Large intestine (tissue), 3 donors: Measurements from ENCODE around the gene TRIM63. TPM values are rescaled to one million over a fixed set of nuclear protein-coding genes. Genes with fewer than 3 reads are reported as not detected.

Source experiments
- DNase-seq, 2 donors: peaks; one replicate each; pipeline versions ENCODE4 v3.0.0 to v3.0.0-alpha.2; 2013
- H3K27ac ChIP-seq: one replicate; pipeline ENCODE4 v1.5.1; 2013; ENCODE audit warnings: low read length
- H3K27me3 ChIP-seq: 2 replicates; pipeline ENCODE4 v1.6.1; 2013; ENCODE audit warnings: low read length; ENCODE audit not compliant: control insufficient read depth, insufficient read depth
- H3K36me3 ChIP-seq: 2 replicates; pipeline ENCODE4 v1.6.1; 2013; ENCODE audit warnings: low read length; ENCODE audit not compliant: control insufficient read depth, insufficient read depth
- H3K4me1 ChIP-seq: one replicate; pipeline ENCODE4 v1.6.1; 2013; ENCODE audit warnings: low read length; ENCODE audit not compliant: control insufficient read depth, insufficient read depth
- H3K4me3 ChIP-seq: one replicate; pipeline ENCODE4 v1.5.1; 2013; ENCODE audit warnings: low read length
- H3K9me3 ChIP-seq: one replicate; pipeline ENCODE4 v1.6.1; 2013; ENCODE audit warnings: mild to moderate bottlenecking, low read depth, low read length, moderate library complexity; ENCODE audit not compliant: control insufficient read depth
- WGBS: methylation state at CpG from one replicate; pipeline ENCODE4 v1.1.5; 2013; ENCODE audit warnings: low lambda C conversion rate; ENCODE audit not compliant: insufficient coverage; 5-methylcytosine and 5-hydroxymethylcytosine counted together
- polyA plus RNA-seq: library from polyadenylated mRNA; unstranded; fragments of 120-200 nt; gene quantifications from one replicate; pipeline ENCODE4 v1.2.1, GENCODE V29; 2013

The TRIM63 gene
- polyA plus RNA-seq, 1 donor: 6.4 TPM

DNA sequence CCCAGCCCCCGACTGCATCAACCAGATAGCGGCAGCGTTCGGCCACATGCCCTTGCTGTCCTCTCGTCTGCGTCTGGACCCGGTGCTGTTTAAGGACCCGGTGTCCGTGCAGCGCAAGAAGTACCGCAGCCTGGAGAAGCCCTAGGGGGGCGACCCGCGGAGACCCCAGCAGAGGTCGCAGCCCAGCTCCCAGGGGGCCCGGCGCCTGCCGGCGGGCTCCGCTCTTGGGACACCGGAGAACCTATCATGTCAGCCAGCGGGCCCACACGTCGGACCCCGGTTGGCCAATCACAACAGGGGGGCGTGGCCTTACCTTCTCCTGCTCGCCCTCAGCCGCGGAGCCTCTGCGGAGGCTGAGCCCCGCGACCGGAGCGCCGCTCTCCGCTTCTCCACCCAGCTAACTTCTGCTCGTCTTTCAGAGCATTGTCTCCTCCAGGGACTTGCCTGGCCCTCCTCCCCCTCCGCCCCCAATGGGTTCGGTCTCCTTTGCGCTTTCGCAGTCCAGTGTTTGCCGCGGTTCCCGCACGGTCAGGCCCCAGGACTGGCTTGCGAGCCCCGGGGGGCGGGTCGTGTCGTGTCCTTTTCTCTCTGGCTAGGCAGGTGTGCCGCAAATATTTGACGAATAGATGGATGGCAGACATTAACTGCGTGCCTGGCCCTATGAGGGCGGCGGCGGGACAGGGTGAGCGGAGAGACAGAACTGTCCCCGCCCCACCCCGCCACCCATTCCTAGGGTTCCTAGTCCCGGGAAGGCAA is 32.0 kb downstream of the TRIM63 start:
- peak; percentile 91 to 94 for DNase-seq
- H3K36me3 ChIP-seq: peaks cover 12% of the 10 kb centered on the region
- peaks cover 20% of the 10 kb centered on the region for H3K4me1 ChIP-seq
- peaks cover 4% of the 10 kb centered on the region for H3K9me3 ChIP-seq
- H3K27ac ChIP-seq: peak overlapping the region; percentile 89
- H3K4me3 ChIP-seq: peak overlapping the region; percentile 67
- H3K27me3 ChIP-seq: no peaks in the 10 kb centered on the region
- no CpG with 5 or more reads among the region's 60 CpGs for WGBS

GRCh38 chr1:26034504-26035202 is 32.8 kb downstream of the TRIM63 start:
- no peak for DNase-seq
- Histone ChIP-seq H3K9me3 (peaks cover 4% of the 10 kb centered on the region), H3K4me3 (peak overlapping the region; percentile 67), H3K4me1 (peaks cover 20% of the 10 kb centered on the region), H3K36me3 (peaks cover 8% of the 10 kb centered on the region), H3K27me3 (no peaks in the 10 kb centered on the region), H3K27ac (no peak overlapping the region)
- WGBS: no CpG with 5 or more reads among the region's 15 CpGs

- Histone ChIP-seq H3K36me3 (no peaks in the 10 kb centered on the region), H3K4me1 (peaks cover 17% of the 10 kb centered on the region), H3K9me3 (peaks cover 4% of the 10 kb centered on the region), H3K27me3 (no peaks in the 10 kb centered on the region), H3K27ac (no peak overlapping the region), H3K4me3 (no peak overlapping the region)
- no peak for DNase-seq
- no CpG with 5 or more reads among the region's 12 CpGs for WGBS
These were observed 34.6 kb downstream of the TRIM63 start for GRCh38 chr1:26032656-26033357.

DNA sequence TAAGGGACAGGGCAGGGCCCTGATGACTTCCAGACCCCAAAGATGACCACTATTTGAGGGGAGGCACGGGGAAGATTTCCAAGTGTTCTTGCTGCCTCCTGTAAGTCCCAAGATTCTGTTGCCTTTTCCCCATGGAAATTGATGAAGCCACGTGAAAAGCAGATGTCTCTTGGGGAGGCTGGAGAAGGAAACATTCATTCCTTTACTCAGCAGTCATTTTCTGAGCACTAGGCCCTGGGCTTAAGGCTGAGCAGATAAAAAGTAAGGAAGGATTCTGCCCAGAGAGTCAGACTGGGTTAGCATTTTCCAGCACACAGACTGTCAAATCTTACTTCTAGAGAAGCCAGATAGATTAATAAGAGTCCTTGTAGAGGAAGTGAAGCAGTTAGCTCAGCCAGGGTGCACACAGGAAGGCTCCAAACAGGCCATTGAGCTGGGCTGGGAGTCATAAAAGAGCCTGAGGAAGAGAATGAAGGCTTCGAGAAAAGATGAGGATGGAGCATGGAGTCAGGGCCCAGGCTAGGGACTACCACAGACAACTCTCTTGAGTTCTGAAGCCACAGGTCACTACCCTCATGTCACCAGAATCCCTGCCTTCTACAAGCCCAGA is 35.7 kb downstream of the TRIM63 start:
- Histone ChIP-seq H3K36me3 (no peaks in the 10 kb centered on the region), H3K9me3 (peaks cover 4% of the 10 kb centered on the region), H3K4me1 (peaks cover 14% of the 10 kb centered on the region), H3K27me3 (no peaks in the 10 kb centered on the region), H3K27ac (no peak overlapping the region), H3K4me3 (no peak overlapping the region)
- no peak for DNase-seq
- no CpG with 5 or more reads among the region's 3 CpGs for WGBS

- no peaks in the 10 kb centered on the region for H3K36me3 ChIP-seq
- H3K4me3 ChIP-seq: no peak overlapping the region
- DNase-seq: no peak
- peaks cover 4% of the 10 kb centered on the region for H3K9me3 ChIP-seq
- no peaks in the 10 kb centered on the region for H3K27me3 ChIP-seq
- H3K27ac ChIP-seq: no peak overlapping the region
- H3K4me1 ChIP-seq: peaks cover 10% of the 10 kb centered on the region
- no CpG with 5 or more reads among the region's 4 CpGs for WGBS
These were observed 36.2 kb downstream of the TRIM63 start for GRCh38 chr1:26031196-26031595.

- Histone ChIP-seq H3K4me1 (peaks cover 5% of the 10 kb centered on the region), H3K9me3 (peaks cover under 1% of the 10 kb centered on the region), H3K36me3 (no peaks in the 10 kb centered on the region), H3K27me3 (no peaks in the 10 kb centered on the region), H3K27ac (no peak overlapping the region), H3K4me3 (no peak overlapping the region)
- no CpG with 5 or more reads among the region's 7 CpGs for WGBS
- no peak for DNase-seq
These were observed 37.5 kb downstream of the TRIM63 start for GRCh38 chr1:26029864-26030481.

- Histone ChIP-seq H3K36me3 (no peaks in the 10 kb centered on the region), H3K27me3 (no peaks in the 10 kb centered on the region), H3K27ac (no peak overlapping the region), H3K4me1 (no peaks in the 10 kb centered on the region), H3K4me3 (no peak overlapping the region), H3K9me3 (no peaks in the 10 kb centered on the region)
- no peak for DNase-seq
- WGBS: no CpG with 5 or more reads among the region's 15 CpGs
These were observed 38.2 kb downstream of the TRIM63 start for GRCh38 chr1:26029054-26029863.

GRCh38 chr1:26028490-26028980 is 38.9 kb downstream of the TRIM63 start:
- no CpG with 5 or more reads among the region's 8 CpGs for WGBS
- no peak overlapping the region for H3K4me3 ChIP-seq

GRCh38 chr1:26027716-26028489 is 39.5 kb downstream of the TRIM63 start:
- Histone ChIP-seq H3K27me3 (no peaks in the 10 kb centered on the region), H3K27ac (no peak overlapping the region), H3K9me3 (no peaks in the 10 kb centered on the region), H3K4me3 (no peak overlapping the region), H3K4me1 (no peaks in the 10 kb centered on the region), H3K36me3 (no peaks in the 10 kb centered on the region)
- no CpG with 5 or more reads among the region's 3 CpGs for WGBS
- no peak for DNase-seq

More at GRCh38 chr1:26028490-26028980, 38.9 kb downstream of the TRIM63 start:
- H3K36me3 ChIP-seq: no peaks in the 10 kb centered on the region
- no peaks in the 10 kb centered on the region for H3K4me1 ChIP-seq
- no peak overlapping the region for H3K27ac ChIP-seq
- no peaks in the 10 kb centered on the region for H3K27me3 ChIP-seq
- H3K9me3 ChIP-seq: no peaks in the 10 kb centered on the region
- no peak for DNase-seq
